Measurements from ENCODE around the gene RFC1. TPM values are rescaled to one million over a fixed set of nuclear protein-coding genes. Genes with fewer than 3 reads are reported as not detected.
"Not testable (repeated sequence)": the region's sequence is repeated elsewhere in the genome, so short reads cannot be mapped to it uniquely, and the experiment has no call there.

The RFC1 gene
- polyA plus RNA-seq, 3 donors, result 8.7 to 15.0 (median 14.6) TPM

DNA sequence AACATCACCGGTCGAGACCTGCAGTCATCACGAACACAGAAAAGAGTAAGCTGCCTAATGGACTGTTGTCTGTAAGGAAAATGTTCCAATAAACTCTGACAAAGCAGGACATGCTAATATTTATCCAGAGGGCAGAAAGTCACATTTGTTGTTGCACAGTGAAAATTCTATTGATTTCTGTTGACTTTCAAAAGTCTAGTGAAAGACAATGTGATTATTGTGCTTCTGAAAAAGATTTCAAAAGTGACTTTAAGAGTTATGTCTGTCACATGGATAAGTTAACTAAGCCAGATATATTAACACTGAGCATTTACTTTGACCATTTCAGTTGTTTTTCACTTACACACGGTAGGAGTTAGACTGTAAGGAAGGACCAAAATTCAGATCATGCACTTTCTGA lies 9.3 kb upstream of the RFC1 start:
- Histone ChIP-seq H3K4me2 (replicated peaks; ENCODE audit: extremely low read depth, low read length, poor library complexity, severe bottlenecking) (no peak overlapping the region), H4K20me1 (ENCODE audit: insufficient read depth, low read length) (no peaks in the 10 kb centered on the region), H3K27ac (ENCODE audit: low read depth in 1 of 2, low read length in 2 of 2) (no peak overlapping the region), H3K4me3 (replicated peaks in 1 of 3; ENCODE audit: low read depth in 2 of 3, low read length in 3 of 3) (no peak overlapping the region), H3K27me3 (ENCODE audit: control insufficient read depth in 2 of 2, insufficient read depth in 2 of 2, low read length in 2 of 2) (no peaks in the 10 kb centered on the region), H3K9ac (ENCODE audit: insufficient read depth, low read length, poor library complexity, severe bottlenecking) (no peak overlapping the region), H3K36me3 (replicated peaks in 1 of 2; ENCODE audit: control insufficient read depth in 1 of 2, insufficient read depth in 2 of 2, low read length in 2 of 2) (no peaks in the 10 kb centered on the region), H3K9me3 (replicated peaks in 1 of 2; ENCODE audit: control insufficient read depth in 1 of 2, insufficient read depth in 1 of 2, low read length in 2 of 2) (peaks cover 11 to 17% of the 10 kb centered on the region in 2 donors), H3K79me2 (ENCODE audit: insufficient read depth, low read length) (no peaks in the 10 kb centered on the region), H2AFZ (ENCODE audit: insufficient read depth, low read depth, low read length, poor library complexity, severe bottlenecking) (no peak overlapping the region), H3K4me1 (ENCODE audit: control insufficient read depth in 1 of 2, insufficient read depth in 2 of 2, low read length in 2 of 2) (no peaks in the 10 kb centered on the region)
- Mint-ChIP-seq H3K4me3 (no peak overlapping the region), H3K27ac (no peak overlapping the region), H3K4me1 (no peaks in the 10 kb centered on the region), H3K9me3 (peaks cover 21 to 35% (median 25%) of the 10 kb centered on the region in 7 donors), H3K27me3 (ENCODE audit: low read depth in 3 of 3) (peaks cover 3 to 12% (median 9%) of the 10 kb centered on the region in 3 donors), H3K36me3 (no peaks in the 10 kb centered on the region)
- intact Hi-C loops (cut with micrococcal nuclease), result loop anchor here in 1 of 2 donors (10.0 kb wide), 1 partner anchor 69 kb away; no protein-coding TSS in a partner anchor
- TF ChIP-seq, protein P1, sequence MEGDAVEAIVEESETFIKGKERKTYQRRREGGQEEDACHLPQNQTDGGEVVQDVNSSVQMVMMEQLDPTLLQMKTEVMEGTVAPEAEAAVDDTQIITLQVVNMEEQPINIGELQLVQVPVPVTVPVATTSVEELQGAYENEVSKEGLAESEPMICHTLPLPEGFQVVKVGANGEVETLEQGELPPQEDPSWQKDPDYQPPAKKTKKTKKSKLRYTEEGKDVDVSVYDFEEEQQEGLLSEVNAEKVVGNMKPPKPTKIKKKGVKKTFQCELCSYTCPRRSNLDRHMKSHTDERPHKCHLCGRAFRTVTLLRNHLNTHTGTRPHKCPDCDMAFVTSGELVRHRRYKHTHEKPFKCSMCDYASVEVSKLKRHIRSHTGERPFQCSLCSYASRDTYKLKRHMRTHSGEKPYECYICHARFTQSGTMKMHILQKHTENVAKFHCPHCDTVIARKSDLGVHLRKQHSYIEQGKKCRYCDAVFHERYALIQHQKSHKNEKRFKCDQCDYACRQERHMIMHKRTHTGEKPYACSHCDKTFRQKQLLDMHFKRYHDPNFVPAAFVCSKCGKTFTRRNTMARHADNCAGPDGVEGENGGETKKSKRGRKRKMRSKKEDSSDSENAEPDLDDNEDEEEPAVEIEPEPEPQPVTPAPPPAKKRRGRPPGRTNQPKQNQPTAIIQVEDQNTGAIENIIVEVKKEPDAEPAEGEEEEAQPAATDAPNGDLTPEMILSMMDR (IDR thresholded peaks at IDR 0.05), result no peak
- WGBS (ENCODE audit: insufficient coverage), result 100% methylated on average over 1 of the region's 4 CpGs
- DNase-seq, result no peak

DNA sequence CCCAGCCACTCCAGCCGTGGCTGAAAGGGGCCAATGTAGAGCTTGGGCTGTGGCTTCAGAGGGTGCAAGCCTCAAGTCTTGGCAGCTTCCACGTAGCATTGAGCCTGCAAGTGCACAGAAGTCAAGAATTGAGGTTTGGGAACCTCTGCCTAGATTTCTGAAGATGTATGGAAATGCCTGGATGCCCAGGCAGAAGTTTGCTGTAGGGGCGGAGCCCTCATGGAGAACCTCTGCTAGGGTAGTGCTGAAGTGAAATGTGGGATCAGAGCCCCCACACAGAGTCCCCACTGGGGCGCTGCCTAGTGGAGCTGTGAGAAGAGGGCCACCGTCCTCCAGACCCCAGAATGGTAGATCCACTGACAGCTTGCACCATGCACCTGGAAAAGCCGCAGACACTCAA lies 5.0 kb upstream of the RFC1 start:
- not testable (repeated sequence) for H4K20me1 ChIP-seq (ENCODE audit: insufficient read depth, low read length); H3K79me2 ChIP-seq (ENCODE audit: insufficient read depth, low read length); H3K27me3 ChIP-seq (ENCODE audit: control insufficient read depth in 2 of 2, insufficient read depth in 2 of 2, low read length in 2 of 2); H3K4me3 Mint-ChIP-seq; H2AFZ ChIP-seq (ENCODE audit: insufficient read depth, low read depth, low read length, poor library complexity, severe bottlenecking); H3K36me3 ChIP-seq (replicated peaks in 1 of 2; ENCODE audit: control insufficient read depth in 1 of 2, insufficient read depth in 2 of 2, low read length in 2 of 2); DNase-seq; H3K27me3 Mint-ChIP-seq (ENCODE audit: low read depth in 3 of 3); H3K4me2 ChIP-seq (replicated peaks; ENCODE audit: extremely low read depth, low read length, poor library complexity, severe bottlenecking); H3K9ac ChIP-seq (ENCODE audit: insufficient read depth, low read length, poor library complexity, severe bottlenecking); H3K36me3 Mint-ChIP-seq; H3K27ac ChIP-seq (ENCODE audit: low read depth in 1 of 2, low read length in 2 of 2); H3K4me1 Mint-ChIP-seq; H3K27ac Mint-ChIP-seq; H3K4me1 ChIP-seq (ENCODE audit: control insufficient read depth in 1 of 2, insufficient read depth in 2 of 2, low read length in 2 of 2); H3K4me3 ChIP-seq (replicated peaks in 1 of 3; ENCODE audit: low read depth in 2 of 3, low read length in 3 of 3)
- peaks cover 17 to 24% (median 21%) of the 10 kb centered on the region in 7 donors for H3K9me3 Mint-ChIP-seq
- H3K9me3 ChIP-seq (replicated peaks in 1 of 2; ENCODE audit: control insufficient read depth in 1 of 2, insufficient read depth in 1 of 2, low read length in 2 of 2), result peaks cover 11 to 15% of the 10 kb centered on the region in 2 donors
- WGBS (ENCODE audit: insufficient coverage), result 88% methylated on average over 4 of the region's 6 CpGs
- intact Hi-C loops (cut with micrococcal nuclease), result loop anchor here in 1 of 2 donors (10.0 kb wide), 1 partner anchor 74 kb away; no protein-coding TSS in a partner anchor

Data from CD14-positive monocyte (primary cell).